Naive thymus-derived CD8-positive, alpha-beta T cell (primary cell): ENCODE results near the gene TSPAN5. TPM values are rescaled to one million over a fixed set of nuclear protein-coding genes. Genes with fewer than 3 reads are reported as not detected.

Experiments
- ATAC-seq, 2 donors: fragments of 150-1000 bp; cut with Tn5 transposase in 1 of 2; sonication (Bioruptor Pico), chemical (Tn5 transposase) in 1 of 2; 1 replicate in 1 of 2; 2 replicates in 1 of 2; pipeline ENCODE4 v1.10.0; 2021; ENCODE audit warnings: mild to moderate bottlenecking in 2 of 2, moderate library complexity in 2 of 2
- POLR2A ChIA-PET: fragments of 350-600 bp; sonication (Branson Sonifier 250); formaldehyde crosslinking; loops from one replicate; lab custom pipeline; 2021; ENCODE audit warnings: antibody characterized with exemption; lab: Charles Lee
- DNase-seq, 10 donors: peaks; one replicate each; pipeline versions ENCODE4 v3.0.0 to v3.0.0-alpha.2; 2020 to 2022
- H3K27ac Mint-ChIP-seq, 10 donors: one replicate each; pipeline ENCODE4 v1.8.0; 2020 to 2022; ENCODE audit warnings: mild to moderate bottlenecking in 10 of 10, mixed read lengths in 10 of 10, moderate library complexity in 4 of 10, inconsistent platforms in 1 of 10
- H3K27me3 Mint-ChIP-seq, 5 donors: one replicate each; pipeline ENCODE4 v1.8.0; 2021 to 2022; ENCODE audit warnings: mixed read lengths in 5 of 5
- H3K36me3 Mint-ChIP-seq, 3 donors: one replicate each; pipeline ENCODE4 v1.8.0; 2020 to 2022; ENCODE audit warnings: mixed read lengths in 3 of 3, mild to moderate bottlenecking in 2 of 3, inconsistent platforms in 1 of 3
- H3K4me1 Mint-ChIP-seq, 4 donors: one replicate each; pipeline ENCODE4 v1.8.0; 2021 to 2022; ENCODE audit warnings: mixed read lengths in 4 of 4
- H3K4me3 Mint-ChIP-seq, 10 donors: one replicate each; pipeline ENCODE4 v1.8.0; 2020 to 2022; ENCODE audit warnings: mild to moderate bottlenecking in 10 of 10, mixed read lengths in 10 of 10, moderate library complexity in 6 of 10, inconsistent platforms in 1 of 10
- H3K9me3 Mint-ChIP-seq, 9 donors: one replicate each; pipeline ENCODE4 v1.8.0; 2020 to 2022; ENCODE audit warnings: mixed read lengths in 9 of 9, mild to moderate bottlenecking in 3 of 9, inconsistent platforms in 1 of 9, moderate library complexity in 1 of 9
- polyA plus RNA-seq, 3 donors: library from polyadenylated mRNA; unstranded; fragments of 300-500 nt; fragmentation: Illumina TruSeq; gene quantifications; one replicate each; pipeline ENCODE4 v1.2.3, GENCODE V29; 2021
- total RNA-seq, 8 experiments: library from RNA in 2 of 8; stranded (reverse) in 2 of 8; gene quantifications; one replicate each; pipeline ENCODE4 v1.2.3 and lab custom pipeline; 2021 to 2026

TSPAN5 gene
- total and polyA plus RNA-seq, 5 experiments from 2014 or later: 5.0 to 13.9 (median 5.9) TPM

DNA sequence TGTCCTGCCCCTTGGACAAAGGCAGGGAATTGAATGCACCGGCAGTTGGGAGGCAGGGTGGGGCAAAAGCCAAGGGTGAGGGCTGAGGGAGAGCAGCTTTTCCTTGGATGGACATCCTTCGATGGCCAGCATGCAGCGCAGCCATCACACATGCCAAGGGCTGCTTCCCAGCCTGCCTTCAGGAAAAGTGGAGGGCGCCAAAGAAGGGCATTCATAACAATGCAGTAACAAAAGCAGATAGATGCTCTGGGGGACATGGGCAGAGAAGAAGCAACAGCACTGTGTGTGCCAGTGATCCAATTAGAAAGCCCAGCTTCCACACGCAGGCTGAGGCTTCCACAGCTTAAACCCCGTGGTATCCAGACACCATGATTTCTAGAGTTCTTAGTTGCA, 71.5 kb downstream of the TSPAN5 start:
- no peaks in the 10 kb centered on the region for H3K36me3 Mint-ChIP-seq
- ATAC-seq: no peak
- no peaks in the 10 kb centered on the region for H3K27me3 Mint-ChIP-seq
- no peak overlapping the region for H3K27ac Mint-ChIP-seq
- no peak overlapping the region for H3K4me3 Mint-ChIP-seq
- peaks cover 4 to 11% (median 7%) of the 10 kb centered on the region in 4 donors for H3K4me1 Mint-ChIP-seq
- DNase-seq: no peak
- H3K9me3 Mint-ChIP-seq: no peaks in the 10 kb centered on the region
- POLR2A ChIA-PET: no interaction called here

DNA sequence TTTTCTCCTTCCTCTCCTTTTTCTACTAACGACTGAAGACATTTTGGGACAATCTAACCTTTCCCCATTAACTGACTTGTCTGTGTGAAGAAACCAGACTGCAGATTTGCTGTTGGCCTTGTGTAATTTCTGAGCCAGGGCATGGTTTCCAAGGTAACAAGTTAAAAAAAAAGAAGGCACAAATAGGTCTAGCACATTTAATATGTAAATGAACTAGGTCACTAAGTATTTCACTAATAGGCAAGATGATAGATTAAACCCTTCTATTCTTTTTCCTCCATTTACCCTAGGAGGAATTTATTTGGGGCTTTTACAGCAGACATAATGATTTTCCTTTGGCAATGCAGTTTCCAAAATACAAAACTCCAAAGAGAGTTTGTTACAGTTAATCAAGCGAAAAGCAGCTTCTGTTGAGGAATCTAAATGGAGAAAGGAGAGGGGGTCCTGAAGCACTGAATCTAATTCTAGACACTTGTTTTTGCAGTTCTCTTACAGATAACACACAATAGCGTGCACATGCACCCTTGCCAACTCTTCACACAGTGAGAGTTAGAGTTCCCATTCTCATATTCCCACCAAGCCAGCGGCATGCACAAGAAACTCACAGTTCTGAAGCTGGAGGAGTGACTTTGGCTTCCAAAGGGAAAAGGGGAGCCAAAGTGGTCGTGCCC, 72.0 kb downstream of the TSPAN5 start:
- DNase-seq (no peak), ATAC-seq (no peak)
- Mint-ChIP-seq H3K4me1 (peaks cover 8 to 11% (median 9%) of the 10 kb centered on the region in 4 donors), H3K4me3 (no peak overlapping the region), H3K9me3 (no peaks in the 10 kb centered on the region), H3K27me3 (no peaks in the 10 kb centered on the region), H3K27ac (no peak overlapping the region), H3K36me3 (no peaks in the 10 kb centered on the region)
- POLR2A ChIA-PET: no interaction called here

DNA sequence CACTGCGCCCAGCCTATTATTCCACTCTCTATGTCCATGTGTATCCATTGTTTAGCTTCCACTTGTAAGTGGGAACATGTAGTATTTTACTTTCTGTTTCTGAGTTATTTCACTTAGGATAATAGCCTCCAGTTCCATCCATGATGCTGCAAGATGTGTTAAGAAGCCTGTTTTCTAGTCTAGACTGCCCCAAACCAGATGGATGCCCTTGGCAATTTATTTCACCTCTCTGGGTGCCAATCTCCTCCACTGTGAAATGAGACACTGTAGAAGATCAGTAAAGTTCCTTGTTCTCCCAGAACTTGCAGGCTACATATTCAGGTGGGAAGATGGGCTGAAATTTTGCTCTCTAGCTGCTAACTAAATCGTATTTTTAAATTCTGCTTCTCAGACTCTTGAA, 72.8 kb downstream of the TSPAN5 start:
- Mint-ChIP-seq H3K9me3 (no peaks in the 10 kb centered on the region), H3K27ac (no peak overlapping the region), H3K36me3 (no peaks in the 10 kb centered on the region), H3K4me3 (no peak overlapping the region), H3K4me1 (peaks cover 13 to 17% (median 16%) of the 10 kb centered on the region in 4 donors), H3K27me3 (no peaks in the 10 kb centered on the region)
- POLR2A ChIA-PET: no interaction called here
- DNase-seq (no peak), ATAC-seq (no peak)

DNA sequence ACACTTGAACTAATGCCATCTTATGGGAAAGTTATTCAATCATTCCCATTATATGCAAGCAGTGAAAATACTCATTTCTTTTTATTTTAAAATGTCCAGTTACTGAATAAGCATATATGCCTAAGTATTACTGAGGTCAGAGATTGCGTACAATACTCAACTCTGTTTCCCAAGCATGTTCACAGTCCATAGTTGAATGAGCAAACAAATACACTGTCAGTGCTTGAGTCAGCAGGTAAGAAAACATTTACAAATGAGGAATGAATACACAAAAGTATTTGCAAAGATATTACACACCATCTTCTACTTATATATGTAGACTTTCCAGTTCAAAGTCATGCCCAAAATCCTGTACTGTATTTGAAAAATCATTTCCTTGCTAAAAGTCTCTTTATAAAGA, 74.1 kb downstream of the TSPAN5 start:
- Mint-ChIP-seq H3K36me3 (no peaks in the 10 kb centered on the region), H3K4me3 (no peak overlapping the region), H3K27me3 (no peaks in the 10 kb centered on the region), H3K9me3 (no peaks in the 10 kb centered on the region), H3K27ac (no peak overlapping the region), H3K4me1 (peaks cover 15 to 23% (median 18%) of the 10 kb centered on the region in 4 donors)
- DNase-seq (no peak), ATAC-seq (no peak)
- POLR2A ChIA-PET: no interaction called here

DNA sequence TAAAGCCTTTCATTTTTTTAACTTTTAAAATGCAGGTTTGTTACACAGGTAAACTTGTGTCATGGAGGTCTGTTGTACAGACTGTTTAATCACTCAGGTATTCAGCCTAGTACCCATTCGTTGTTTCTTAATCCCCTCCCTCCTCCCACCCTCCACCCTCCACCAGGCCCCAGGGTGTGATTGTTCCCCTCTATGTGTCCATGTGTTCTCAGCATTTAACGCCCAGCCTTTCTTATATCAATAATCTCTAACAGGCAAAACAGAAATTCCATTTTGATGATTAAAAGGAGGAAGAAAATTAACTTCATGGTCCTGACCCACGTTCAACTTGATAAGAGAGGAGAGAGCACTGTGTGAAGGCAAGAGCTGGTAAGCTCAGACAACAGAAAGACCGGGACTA, 75.1 kb downstream of the TSPAN5 start:
- H3K27me3 Mint-ChIP-seq: no peaks in the 10 kb centered on the region
- no peak overlapping the region for H3K27ac Mint-ChIP-seq
- H3K4me1 Mint-ChIP-seq: peaks cover 21 to 27% (median 23%) of the 10 kb centered on the region in 4 donors
- no peak overlapping the region for H3K4me3 Mint-ChIP-seq
- DNase-seq: no peak
- ATAC-seq: no peak
- no peaks in the 10 kb centered on the region for H3K9me3 Mint-ChIP-seq
- POLR2A ChIA-PET: no interaction called here
- no peaks in the 10 kb centered on the region for H3K36me3 Mint-ChIP-seq

DNA sequence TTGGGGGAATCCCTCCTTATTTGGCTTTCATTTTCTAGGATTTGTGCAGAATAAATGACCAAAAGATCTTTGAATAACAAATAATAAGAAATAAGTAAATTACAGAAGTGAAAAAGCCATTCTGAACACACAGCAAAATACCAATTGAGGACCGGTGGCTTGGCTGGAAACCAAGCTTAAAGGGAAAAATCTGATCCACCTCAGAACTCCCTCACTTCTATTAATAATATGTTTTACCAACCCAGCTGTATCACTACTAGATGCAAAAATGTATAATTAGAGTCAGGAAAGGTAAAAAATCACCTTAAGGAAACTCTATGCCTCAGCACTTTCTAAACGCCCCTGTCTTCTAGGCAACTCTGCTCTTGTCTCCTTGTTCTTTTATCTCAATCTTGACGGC, 77.3 kb downstream of the TSPAN5 start:
- POLR2A ChIA-PET: no interaction called here
- peaks cover 20 to 33% (median 25%) of the 10 kb centered on the region in 4 donors for H3K4me1 Mint-ChIP-seq
- no peak overlapping the region for H3K27ac Mint-ChIP-seq
- H3K4me3 Mint-ChIP-seq: no peak overlapping the region
- H3K27me3 Mint-ChIP-seq: no peaks in the 10 kb centered on the region
- peaks cover 0 to 1% (median under 1%) of the 10 kb centered on the region in 3 donors for H3K36me3 Mint-ChIP-seq
- H3K9me3 Mint-ChIP-seq: peaks cover 0 to 2% (median 0%) of the 10 kb centered on the region in 9 donors
- ATAC-seq (no peak), DNase-seq (no peak)

DNA sequence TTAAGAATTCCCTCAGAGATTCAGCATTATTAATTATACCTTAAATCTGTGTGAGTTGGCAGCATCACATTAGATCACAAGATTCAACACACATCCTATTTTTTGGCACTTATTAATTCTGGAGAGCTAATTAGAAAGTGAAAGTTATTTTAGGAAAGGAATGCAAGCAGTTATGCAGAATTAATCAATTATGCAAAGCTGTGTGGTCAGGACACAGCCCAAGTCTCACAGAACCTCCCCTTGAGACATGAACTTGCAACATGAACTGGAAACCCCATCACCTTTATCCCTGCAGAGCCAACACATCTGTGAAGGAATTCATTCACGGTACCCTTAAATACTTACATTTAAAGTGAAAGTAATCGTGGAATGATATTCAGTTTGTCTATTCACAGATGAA, 80.5 kb downstream of the TSPAN5 start:
- Mint-ChIP-seq H3K9me3 (peaks cover 0 to 2% (median 0%) of the 10 kb centered on the region in 9 donors), H3K27ac (peak overlapping the region in 1 of 10 donors; percentile 1), H3K4me3 (no peak overlapping the region), H3K4me1 (peaks cover 15 to 33% (median 23%) of the 10 kb centered on the region in 4 donors), H3K36me3 (peaks cover 4 to 12% (median 11%) of the 10 kb centered on the region in 3 donors), H3K27me3 (no peaks in the 10 kb centered on the region)
- POLR2A ChIA-PET: no interaction called here
- ATAC-seq (no peak), DNase-seq (no peak)

DNA sequence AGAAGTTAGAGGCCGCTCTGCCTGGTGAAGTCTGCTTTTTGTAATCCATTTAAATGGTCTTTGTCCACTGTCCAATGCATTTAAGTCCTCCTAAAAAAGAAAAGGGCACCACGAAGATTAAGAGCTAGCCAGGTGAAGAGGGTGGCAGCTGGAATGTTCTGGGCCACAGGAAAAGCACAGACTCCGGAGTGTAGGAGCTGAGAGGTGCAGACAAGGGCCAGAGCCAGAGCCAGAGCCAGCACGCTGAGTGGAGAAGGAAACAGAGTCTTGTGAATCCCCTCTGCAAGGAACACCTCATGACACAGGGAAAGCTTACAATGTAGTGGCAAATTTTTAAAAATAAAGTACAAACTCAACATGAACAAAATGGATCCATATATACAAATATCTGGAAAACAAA, 83.6 kb downstream of the TSPAN5 start:
- Mint-ChIP-seq H3K9me3 (peaks cover 0 to 2% (median 0%) of the 10 kb centered on the region in 9 donors), H3K27me3 (no peaks in the 10 kb centered on the region), H3K36me3 (peaks cover 4 to 12% (median 11%) of the 10 kb centered on the region in 3 donors), H3K4me3 (no peak overlapping the region), H3K27ac (no peak overlapping the region), H3K4me1 (peaks cover 11 to 28% (median 14%) of the 10 kb centered on the region in 4 donors)
- POLR2A ChIA-PET: no interaction called here
- DNase-seq: no peak
- ATAC-seq: no peak

DNA sequence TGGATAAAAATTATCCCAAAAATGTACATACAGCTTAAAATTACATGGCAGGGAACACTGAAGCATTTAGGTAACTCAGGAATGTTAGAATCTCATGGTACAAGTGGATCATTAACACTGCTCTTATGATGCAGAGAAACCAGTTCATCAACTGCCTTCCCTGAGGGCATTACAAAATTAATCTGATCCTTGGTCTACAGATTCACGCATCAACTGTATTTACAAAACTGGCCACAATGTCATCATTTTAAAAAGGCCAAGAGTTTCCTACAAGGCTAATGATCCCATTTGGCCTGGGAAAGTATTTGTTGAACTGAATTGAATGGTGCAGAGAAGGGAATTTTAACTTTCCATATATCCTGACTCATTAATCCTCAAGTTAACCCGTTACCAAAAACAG, 84.6 kb downstream of the TSPAN5 start:
- POLR2A ChIA-PET: no interaction called here
- Mint-ChIP-seq H3K36me3 (peaks cover 4 to 12% (median 11%) of the 10 kb centered on the region in 3 donors), H3K4me1 (peaks cover 12 to 21% (median 14%) of the 10 kb centered on the region in 4 donors), H3K4me3 (no peak overlapping the region), H3K9me3 (peaks cover 0 to 2% (median 0%) of the 10 kb centered on the region in 9 donors), H3K27me3 (no peaks in the 10 kb centered on the region), H3K27ac (no peak overlapping the region)
- ATAC-seq (no peak), DNase-seq (no peak)

DNA sequence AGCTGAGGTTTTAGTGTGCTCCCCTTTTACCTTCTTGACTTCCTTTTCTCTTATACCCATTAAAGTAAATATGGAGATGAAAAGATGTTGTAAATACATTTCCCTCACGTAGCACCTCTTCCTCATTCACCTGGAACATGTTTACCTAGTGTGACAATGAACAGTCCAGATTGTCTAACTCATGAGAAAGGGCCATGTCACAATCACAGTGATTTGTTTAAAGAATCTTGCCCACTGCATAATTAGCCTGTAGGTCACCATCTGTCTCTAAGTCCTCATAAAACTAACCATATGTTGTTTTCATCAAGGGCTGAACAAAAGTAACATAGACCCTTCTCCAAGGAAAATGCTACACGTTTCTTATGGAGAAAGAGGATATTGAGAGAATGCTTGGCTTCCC, 85.7 kb downstream of the TSPAN5 start:
- Mint-ChIP-seq H3K4me3 (no peak overlapping the region), H3K27ac (no peak overlapping the region), H3K36me3 (peaks cover 4 to 12% (median 11%) of the 10 kb centered on the region in 3 donors), H3K4me1 (peaks cover 5 to 14% (median 10%) of the 10 kb centered on the region in 4 donors), H3K9me3 (peaks cover 0 to 2% (median 0%) of the 10 kb centered on the region in 9 donors), H3K27me3 (no peaks in the 10 kb centered on the region)
- POLR2A ChIA-PET: no interaction called here
- DNase-seq: no peak
- ATAC-seq: no peak

DNA sequence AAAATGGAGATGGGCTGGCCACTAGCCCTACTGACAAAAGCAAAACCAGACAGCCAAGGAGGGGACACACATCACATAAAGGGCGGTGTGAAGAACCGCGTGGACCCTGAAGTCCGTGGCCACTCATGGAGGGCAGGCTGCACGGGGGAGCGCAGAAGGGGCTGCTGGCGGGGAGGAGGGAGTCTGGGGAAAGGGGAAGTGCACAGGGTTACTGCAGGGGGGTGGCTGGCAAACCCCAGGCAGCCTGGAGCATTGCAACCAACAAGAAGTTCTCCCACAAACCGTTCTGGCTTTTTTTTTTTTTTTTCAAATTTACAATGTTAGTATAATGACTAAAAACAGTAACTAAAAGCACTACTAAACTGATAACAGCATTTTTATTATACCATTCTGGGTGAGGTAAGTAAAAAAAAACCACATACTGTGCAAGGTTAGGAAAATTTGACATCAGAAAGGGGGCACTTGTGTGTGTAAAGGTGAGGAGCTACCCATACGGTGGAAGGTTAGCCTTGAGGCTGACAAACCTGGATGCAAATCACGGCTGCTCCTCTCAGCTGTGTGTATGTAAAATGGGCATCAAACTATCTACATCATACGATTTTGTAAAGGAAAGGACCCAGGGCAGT, 87.1 kb downstream of the TSPAN5 start:
- ATAC-seq: no peak
- Mint-ChIP-seq H3K27me3 (no peaks in the 10 kb centered on the region), H3K9me3 (no peaks in the 10 kb centered on the region), H3K4me3 (no peak overlapping the region), H3K4me1 (peaks cover 7 to 21% (median 15%) of the 10 kb centered on the region in 4 donors), H3K27ac (peak overlapping the region in 2 of 10 donors; percentile 23 to 28), H3K36me3 (peaks cover 4 to 12% (median 11%) of the 10 kb centered on the region in 3 donors)
- no peak for DNase-seq
- POLR2A ChIA-PET: no interaction called here

DNA sequence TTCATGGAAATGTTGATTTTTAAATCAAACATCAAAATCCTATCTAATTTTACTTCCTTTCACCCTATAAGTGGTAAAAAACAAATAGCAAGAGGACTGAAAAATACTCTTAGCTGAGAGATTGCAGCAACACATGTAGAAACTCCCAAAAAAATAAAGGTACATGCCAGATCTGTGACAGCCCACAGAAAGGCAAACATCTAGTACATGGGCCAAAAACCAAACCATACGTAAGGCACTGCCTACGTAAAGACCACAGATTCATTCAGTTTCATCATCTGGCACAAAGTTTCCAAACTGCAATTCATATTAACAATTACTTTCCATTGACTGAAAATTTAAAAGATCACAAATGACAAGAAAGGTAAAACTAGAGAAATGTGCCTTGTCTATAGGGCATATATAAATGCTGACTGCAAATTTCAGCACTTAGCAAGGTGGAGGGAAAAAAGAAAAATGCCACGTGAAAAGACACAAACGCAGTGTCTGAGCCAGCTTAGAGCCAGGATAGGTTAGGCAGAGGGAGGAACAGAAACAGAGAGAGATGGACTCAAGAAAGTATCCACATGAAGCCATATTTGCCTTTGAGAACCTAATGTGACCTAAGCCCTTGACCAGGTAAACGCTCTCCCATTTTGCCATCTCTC, 88.1 kb downstream of the TSPAN5 start:
- H3K36me3 Mint-ChIP-seq: peaks cover 4 to 8% (median 8%) of the 10 kb centered on the region in 3 donors
- ATAC-seq (no peak), DNase-seq (no peak)
- H3K27me3 Mint-ChIP-seq: no peaks in the 10 kb centered on the region
- POLR2A ChIA-PET: no interaction called here
- H3K9me3 Mint-ChIP-seq: no peaks in the 10 kb centered on the region
- H3K4me1 Mint-ChIP-seq: peaks cover 14 to 30% (median 21%) of the 10 kb centered on the region in 4 donors
- H3K4me3 Mint-ChIP-seq: no peak overlapping the region
- H3K27ac Mint-ChIP-seq: peak overlapping the region in 1 of 10 donors; percentile 23
